K562 (cell line): ENCODE data around the gene DOCK4. TPM values are rescaled to one million over a fixed set of nuclear protein-coding genes. Genes with fewer than 3 reads are reported as not detected.

Experiments
- ATF7 ChIP-seq: fragments of 450-650 bp; IDR thresholded peaks from 2 replicates; pipeline ENCODE4 v1.7.1; 2014; ENCODE audit warnings: mild to moderate bottlenecking, moderate library complexity
- HNRNPK ChIP-seq: fragments of 200-400 bp; formaldehyde crosslinking; IDR thresholded peaks from one replicate; pipeline ENCODE4 v1.6.1; 2018; ENCODE audit warnings: mild to moderate bottlenecking, low read depth, low read length; ENCODE audit not compliant: poor library complexity, severe bottlenecking
- KAT8 ChIP-seq: fragments of 450-650 bp; IDR thresholded peaks from 2 replicates; pipeline ENCODE4 v1.6.1; 2016; ENCODE audit warnings: low read depth, mild to moderate bottlenecking
- PTRF ChIP-seq: fragments of 450-650 bp; IDR thresholded peaks from 2 replicates; pipeline ENCODE4 v1.6.1; 2016; ENCODE audit warnings: mild to moderate bottlenecking, missing genetic modification characterization, missing compliant biosample characterization
- RBM34 ChIP-seq: fragments of 200-400 bp; formaldehyde crosslinking; IDR thresholded peaks from 2 replicates; pipeline ENCODE4 v1.6.1; 2018; ENCODE audit warnings: low read length, borderline replicate concordance; ENCODE audit not compliant: insufficient read depth
- RNF2 ChIP-seq: sonication (generic); IDR thresholded peaks from 2 replicates; pipeline ENCODE4 v1.6.1; 2016
- SMARCA5 ChIP-seq: fragments of 450-650 bp; IDR thresholded peaks from 2 replicates; pipeline ENCODE4 v1.6.1; 2016
- ZFP30 ChIP-seq: fragments of 250-450 bp; sonication (Bioruptor Pico); IDR thresholded peaks from 2 replicates; pipeline ENCODE4 v1.8.0; 2022; ENCODE audit warnings: moderate library complexity, mild to moderate bottlenecking, inconsistent platforms, borderline replicate concordance
- polyA plus RNA-seq, 8 experiments: library from polyadenylated mRNA; depleted of rRNA in 4 of 8; stranded (reverse) in 5 of 8; unstranded in 3 of 8; fragments of >200 nt; fragmentation: Nextera tagmentation in 2 of 8; fragmentation: Illumina TruSeq in 1 of 8; extraction: Ambion mirVana in 2 of 8; extraction: Trizol in 1 of 8; gene quantifications; 2 replicates each; pipeline versions ENCODE4 v1.2.1 to v1.2.3, GENCODE V29; 2011 to 2014; ENCODE audit warnings: inconsistent platforms in 1 of 8, missing spikeins in 1 of 8
- total RNA-seq, 7 experiments: library from RNA; depleted of rRNA in 6 of 7; stranded (reverse); fragments of >200 nt in 6 of 7; fragmentation: Illumina TruSeq in 2 of 7; extraction: Trizol in 2 of 7; gene quantifications; 2 replicates each; pipeline versions ENCODE4 v1.2.1 to v1.2.3, GENCODE V29; 2011 to 2021; ENCODE audit warnings: low replicate concordance in 1 of 7
- TF ChIP-seq, protein P1 (sequence below): IDR thresholded peaks from 2 replicates; pipeline ENCODE4 v1.6.1; 2014; ENCODE audit warnings: antibody characterized with exemption
- TF ChIP-seq, protein P2 (sequence below): fragments of 200-800 bp; sonication (Bioruptor generic); IDR thresholded peaks from 2 replicates; pipeline ENCODE4 v1.6.1; 2016; ENCODE audit warnings: missing genetic modification characterization, missing compliant biosample characterization
- TF ChIP-seq, protein P3 (sequence below): fragments of 250-450 bp; sonication (Bioruptor Pico); IDR thresholded peaks from 2 replicates; pipeline ENCODE4 v1.4.0; 2020
- TF ChIP-seq, protein P4 (sequence below), 3 experiments: fragments of 200-800 bp in 1 of 3; sonication (Bioruptor generic) in 1 of 3; sonication (generic) in 1 of 3; formaldehyde crosslinking in 1 of 3; IDR thresholded peaks; 2 replicates each; pipeline versions ENCODE4 v1.6.1 to v1.8.0; 2016 to 2022; ENCODE audit warnings: mild to moderate bottlenecking in 2 of 3, missing compliant biosample characterization in 2 of 3, missing genetic modification characterization in 2 of 3, missing genetic modification reagents in 1 of 3

DOCK4 gene
- total and polyA plus RNA-seq, 9 of the 15 experiments (the other 6 are each of a cell fraction or from before 2014, with no cell fraction given) = 0.42 to 5.7 (median 2.3) TPM

DNA sequence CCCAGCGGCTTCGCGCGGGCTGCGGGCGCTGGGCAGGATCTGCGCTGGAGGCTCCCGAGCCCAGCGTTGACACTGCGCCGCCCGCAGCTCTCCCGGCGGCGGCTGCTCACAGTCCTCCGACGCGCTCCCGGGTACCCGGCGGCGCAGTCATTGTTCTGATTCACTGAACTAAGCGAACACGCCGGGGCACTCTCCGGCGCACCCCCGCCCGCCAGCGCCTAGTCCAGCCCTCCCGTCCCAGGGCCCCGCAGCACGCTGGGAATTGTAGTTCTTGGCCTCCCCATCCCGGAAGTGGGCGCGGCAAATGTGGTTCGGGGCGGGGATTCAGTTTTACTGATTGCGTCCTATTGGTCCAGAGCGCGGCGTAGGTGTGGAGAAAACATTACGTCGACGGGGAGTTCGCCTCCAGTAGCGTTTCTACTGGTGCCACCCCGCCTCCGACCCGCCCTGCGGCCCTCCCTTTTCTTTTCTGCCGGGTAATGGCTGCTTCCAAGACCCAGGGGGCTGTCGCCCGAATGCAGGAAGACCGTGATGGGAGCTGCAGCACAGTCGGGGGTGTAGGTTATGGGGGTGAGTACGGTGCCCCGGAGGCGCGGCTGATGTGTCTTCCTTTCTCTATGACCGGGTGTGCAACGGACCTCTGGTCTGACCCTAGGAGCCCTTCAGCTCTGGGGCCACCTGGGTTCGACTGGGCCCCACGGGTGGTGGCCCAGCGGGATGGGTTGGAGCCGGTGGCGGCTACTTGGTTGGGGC lies at the start of gene DOCK4, which contains the start of gene ZNF277 (continued):
- TF ChIP-seq, protein P1, sequence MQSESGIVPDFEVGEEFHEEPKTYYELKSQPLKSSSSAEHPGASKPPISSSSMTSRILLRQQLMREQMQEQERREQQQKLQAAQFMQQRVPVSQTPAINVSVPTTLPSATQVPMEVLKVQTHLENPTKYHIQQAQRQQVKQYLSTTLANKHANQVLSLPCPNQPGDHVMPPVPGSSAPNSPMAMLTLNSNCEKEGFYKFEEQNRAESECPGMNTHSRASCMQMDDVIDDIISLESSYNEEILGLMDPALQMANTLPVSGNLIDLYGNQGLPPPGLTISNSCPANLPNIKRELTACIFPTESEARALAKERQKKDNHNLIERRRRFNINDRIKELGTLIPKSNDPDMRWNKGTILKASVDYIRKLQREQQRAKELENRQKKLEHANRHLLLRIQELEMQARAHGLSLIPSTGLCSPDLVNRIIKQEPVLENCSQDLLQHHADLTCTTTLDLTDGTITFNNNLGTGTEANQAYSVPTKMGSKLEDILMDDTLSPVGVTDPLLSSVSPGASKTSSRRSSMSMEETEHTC = no peak
- TF ChIP-seq, protein P2, sequence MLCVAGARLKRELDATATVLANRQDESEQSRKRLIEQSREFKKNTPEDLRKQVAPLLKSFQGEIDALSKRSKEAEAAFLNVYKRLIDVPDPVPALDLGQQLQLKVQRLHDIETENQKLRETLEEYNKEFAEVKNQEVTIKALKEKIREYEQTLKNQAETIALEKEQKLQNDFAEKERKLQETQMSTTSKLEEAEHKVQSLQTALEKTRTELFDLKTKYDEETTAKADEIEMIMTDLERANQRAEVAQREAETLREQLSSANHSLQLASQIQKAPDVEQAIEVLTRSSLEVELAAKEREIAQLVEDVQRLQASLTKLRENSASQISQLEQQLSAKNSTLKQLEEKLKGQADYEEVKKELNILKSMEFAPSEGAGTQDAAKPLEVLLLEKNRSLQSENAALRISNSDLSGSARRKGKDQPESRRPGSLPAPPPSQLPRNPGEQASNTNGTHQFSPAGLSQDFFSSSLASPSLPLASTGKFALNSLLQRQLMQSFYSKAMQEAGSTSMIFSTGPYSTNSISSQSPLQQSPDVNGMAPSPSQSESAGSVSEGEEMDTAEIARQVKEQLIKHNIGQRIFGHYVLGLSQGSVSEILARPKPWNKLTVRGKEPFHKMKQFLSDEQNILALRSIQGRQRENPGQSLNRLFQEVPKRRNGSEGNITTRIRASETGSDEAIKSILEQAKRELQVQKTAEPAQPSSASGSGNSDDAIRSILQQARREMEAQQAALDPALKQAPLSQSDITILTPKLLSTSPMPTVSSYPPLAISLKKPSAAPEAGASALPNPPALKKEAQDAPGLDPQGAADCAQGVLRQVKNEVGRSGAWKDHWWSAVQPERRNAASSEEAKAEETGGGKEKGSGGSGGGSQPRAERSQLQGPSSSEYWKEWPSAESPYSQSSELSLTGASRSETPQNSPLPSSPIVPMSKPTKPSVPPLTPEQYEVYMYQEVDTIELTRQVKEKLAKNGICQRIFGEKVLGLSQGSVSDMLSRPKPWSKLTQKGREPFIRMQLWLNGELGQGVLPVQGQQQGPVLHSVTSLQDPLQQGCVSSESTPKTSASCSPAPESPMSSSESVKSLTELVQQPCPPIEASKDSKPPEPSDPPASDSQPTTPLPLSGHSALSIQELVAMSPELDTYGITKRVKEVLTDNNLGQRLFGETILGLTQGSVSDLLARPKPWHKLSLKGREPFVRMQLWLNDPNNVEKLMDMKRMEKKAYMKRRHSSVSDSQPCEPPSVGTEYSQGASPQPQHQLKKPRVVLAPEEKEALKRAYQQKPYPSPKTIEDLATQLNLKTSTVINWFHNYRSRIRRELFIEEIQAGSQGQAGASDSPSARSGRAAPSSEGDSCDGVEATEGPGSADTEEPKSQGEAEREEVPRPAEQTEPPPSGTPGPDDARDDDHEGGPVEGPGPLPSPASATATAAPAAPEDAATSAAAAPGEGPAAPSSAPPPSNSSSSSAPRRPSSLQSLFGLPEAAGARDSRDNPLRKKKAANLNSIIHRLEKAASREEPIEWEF (CRISPR knock-in tag) = no peak
- TF ChIP-seq, protein P3, sequence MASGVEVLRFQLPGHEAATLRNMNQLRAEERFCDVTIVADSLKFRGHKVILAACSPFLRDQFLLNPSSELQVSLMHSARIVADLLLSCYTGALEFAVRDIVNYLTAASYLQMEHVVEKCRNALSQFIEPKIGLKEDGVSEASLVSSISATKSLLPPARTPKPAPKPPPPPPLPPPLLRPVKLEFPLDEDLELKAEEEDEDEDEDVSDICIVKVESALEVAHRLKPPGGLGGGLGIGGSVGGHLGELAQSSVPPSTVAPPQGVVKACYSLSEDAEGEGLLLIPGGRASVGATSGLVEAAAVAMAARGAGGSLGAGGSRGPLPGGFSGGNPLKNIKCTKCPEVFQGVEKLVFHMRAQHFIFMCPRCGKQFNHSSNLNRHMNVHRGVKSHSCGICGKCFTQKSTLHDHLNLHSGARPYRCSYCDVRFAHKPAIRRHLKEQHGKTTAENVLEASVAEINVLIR (CRISPR knock-in tag) = peak; percentile 69
- TF ChIP-seq KAT8 (no peak; the same call in 1 of the 2 replicates), HNRNPK (no peak), RNF2 (no peak), PTRF (tag) (no peak), ZFP30 (CRISPR knock-in tag) (no peak), RBM34 (no peak), ATF7 (peak; percentile 96), SMARCA5 (no peak)
- TF ChIP-seq, protein P4, sequence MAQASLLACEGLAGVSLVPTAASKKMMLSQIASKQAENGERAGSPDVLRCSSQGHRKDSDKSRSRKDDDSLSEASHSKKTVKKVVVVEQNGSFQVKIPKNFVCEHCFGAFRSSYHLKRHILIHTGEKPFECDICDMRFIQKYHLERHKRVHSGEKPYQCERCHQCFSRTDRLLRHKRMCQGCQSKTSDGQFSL (CRISPR knock-in tag; IDR thresholded peaks at IDR 0.05) = no peak
- TF ChIP-seq, protein P4 (tag; IDR thresholded peaks at IDR 0.05) = no peak
